ENCODE results near the gene HLA-E. TPM values are rescaled to one million over a fixed set of nuclear protein-coding genes. Genes with fewer than 3 reads are reported as not detected.
"Not testable (repeated sequence)": the region's sequence is repeated elsewhere in the genome, so short reads cannot be mapped to it uniquely, and the experiment has no call there.

Gene HLA-E
- total RNA-seq, 1 donor from 2014 or later: 94.9 TPM

DNA sequence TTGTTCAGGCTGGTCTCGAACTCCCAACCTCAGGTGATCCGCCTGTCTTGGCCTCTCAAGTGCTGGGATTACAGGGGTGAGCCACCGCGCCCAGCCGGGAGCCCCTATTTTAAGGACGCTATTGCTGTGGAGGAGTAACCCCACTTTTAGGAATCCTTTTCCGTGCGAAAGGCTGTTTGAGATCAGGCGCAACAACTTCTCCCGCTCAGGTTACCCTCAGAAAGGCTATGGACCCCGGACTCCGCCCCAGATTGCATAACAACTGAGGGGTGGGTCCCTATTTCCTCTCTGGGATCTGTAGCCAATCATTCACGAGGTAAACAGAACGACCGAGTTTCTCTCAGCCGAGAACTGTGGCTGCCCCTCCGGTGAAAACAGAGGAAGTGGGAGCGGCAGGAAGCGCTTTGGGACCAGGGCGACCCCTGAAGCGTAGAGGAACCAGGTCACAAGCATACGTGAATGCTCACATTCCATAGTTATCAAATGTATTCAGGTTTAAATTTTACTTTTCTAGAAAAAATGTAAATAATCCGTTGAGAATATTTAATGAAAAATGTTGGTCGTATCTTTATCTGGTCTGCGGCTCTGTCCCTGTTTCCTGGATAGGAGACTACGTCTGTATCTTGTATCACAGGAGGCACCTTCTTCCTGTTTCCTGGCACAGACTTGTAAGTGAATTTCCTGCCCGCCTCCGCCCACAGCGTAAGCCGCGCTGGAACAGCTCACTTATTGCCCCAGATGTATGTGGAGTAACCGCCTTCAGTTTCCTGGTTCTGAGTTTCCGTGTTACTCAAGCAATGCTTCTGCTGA lies 26.8 kb downstream of the HLA-E start:
- H3K4me2 ChIP-seq (ENCODE audit: low read length): peak overlapping the region; percentile 84
- TF ChIP-seq, protein P1, sequence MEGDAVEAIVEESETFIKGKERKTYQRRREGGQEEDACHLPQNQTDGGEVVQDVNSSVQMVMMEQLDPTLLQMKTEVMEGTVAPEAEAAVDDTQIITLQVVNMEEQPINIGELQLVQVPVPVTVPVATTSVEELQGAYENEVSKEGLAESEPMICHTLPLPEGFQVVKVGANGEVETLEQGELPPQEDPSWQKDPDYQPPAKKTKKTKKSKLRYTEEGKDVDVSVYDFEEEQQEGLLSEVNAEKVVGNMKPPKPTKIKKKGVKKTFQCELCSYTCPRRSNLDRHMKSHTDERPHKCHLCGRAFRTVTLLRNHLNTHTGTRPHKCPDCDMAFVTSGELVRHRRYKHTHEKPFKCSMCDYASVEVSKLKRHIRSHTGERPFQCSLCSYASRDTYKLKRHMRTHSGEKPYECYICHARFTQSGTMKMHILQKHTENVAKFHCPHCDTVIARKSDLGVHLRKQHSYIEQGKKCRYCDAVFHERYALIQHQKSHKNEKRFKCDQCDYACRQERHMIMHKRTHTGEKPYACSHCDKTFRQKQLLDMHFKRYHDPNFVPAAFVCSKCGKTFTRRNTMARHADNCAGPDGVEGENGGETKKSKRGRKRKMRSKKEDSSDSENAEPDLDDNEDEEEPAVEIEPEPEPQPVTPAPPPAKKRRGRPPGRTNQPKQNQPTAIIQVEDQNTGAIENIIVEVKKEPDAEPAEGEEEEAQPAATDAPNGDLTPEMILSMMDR (IDR thresholded peaks at IDR 0.05; ENCODE audit: insufficient read depth, low read depth, low read length): no peak
- no peak for TF ChIP-seq EZH2 (IDR thresholded peaks at IDR 0.05; ENCODE audit: insufficient read depth, low read length)
- Mint-ChIP-seq H3K36me3 (ENCODE audit: low read depth, unreplicated experiment) (no peaks in the 10 kb centered on the region), H3K4me1 (ENCODE audit: low read depth, unreplicated experiment) (no peaks in the 10 kb centered on the region), H3K4me3 (ENCODE audit: unreplicated experiment) (peak overlapping the region; percentile 84), H3K27ac (ENCODE audit: unreplicated experiment) (peak overlapping the region; percentile 88), H3K27me3 (ENCODE audit: low read depth, unreplicated experiment) (peaks cover 6% of the 10 kb centered on the region), H3K9me3 (ENCODE audit: unreplicated experiment) (peaks cover 7% of the 10 kb centered on the region)
- no peaks in the 10 kb centered on the region for H3K9me3 ChIP-seq (ENCODE audit: insufficient read depth, low read depth, low read length)
- FAIRE-seq: no peak
- H3K9ac ChIP-seq (ENCODE audit: low read length): peak overlapping the region; percentile 73
- peak; percentile 91 for DNase-seq (ENCODE audit: low read depth)
- no peaks in the 10 kb centered on the region for H3K4me1 ChIP-seq (ENCODE audit: insufficient read depth, low read length)
- no peaks in the 10 kb centered on the region for H3K79me2 ChIP-seq (ENCODE audit: insufficient read depth, low read length)
- H3K36me3 ChIP-seq (ENCODE audit: insufficient read depth, low read length): no peaks in the 10 kb centered on the region
- no peaks in the 10 kb centered on the region for H4K20me1 ChIP-seq (ENCODE audit: insufficient read depth, low read length)
- peak overlapping the region; percentile 68 for H3K27ac ChIP-seq (ENCODE audit: low read depth, low read length)
- H2AFZ ChIP-seq (ENCODE audit: low read depth, low read length): peak overlapping the region; percentile 73
- H3K27me3 ChIP-seq (ENCODE audit: insufficient read depth, low read length): no peaks in the 10 kb centered on the region
- H3K4me3 ChIP-seq (ENCODE audit: insufficient read depth, low read depth, low read length): peak overlapping the region; percentile 67

GRCh38 chr6:30516754-30517076 lies 27.4 kb downstream of the HLA-E start:
- not testable (repeated sequence) for H3K79me2 ChIP-seq (ENCODE audit: insufficient read depth, low read length); H3K9me3 Mint-ChIP-seq (ENCODE audit: unreplicated experiment); H3K27me3 ChIP-seq (ENCODE audit: insufficient read depth, low read length); H3K9me3 ChIP-seq (ENCODE audit: insufficient read depth, low read depth, low read length); H3K4me1 ChIP-seq (ENCODE audit: insufficient read depth, low read length); FAIRE-seq; DNase-seq (ENCODE audit: low read depth); H3K27me3 Mint-ChIP-seq (ENCODE audit: low read depth, unreplicated experiment); H3K36me3 ChIP-seq (ENCODE audit: insufficient read depth, low read length); H4K20me1 ChIP-seq (ENCODE audit: insufficient read depth, low read length); H3K36me3 Mint-ChIP-seq (ENCODE audit: low read depth, unreplicated experiment); H3K4me1 Mint-ChIP-seq (ENCODE audit: low read depth, unreplicated experiment)
- peak overlapping the region; percentile 73 for H3K9ac ChIP-seq (ENCODE audit: low read length)
- H3K4me3 Mint-ChIP-seq (ENCODE audit: unreplicated experiment): peak overlapping the region; percentile 84
- peak overlapping the region; percentile 68 for H3K27ac ChIP-seq (ENCODE audit: low read depth, low read length)
- H2AFZ ChIP-seq (ENCODE audit: low read depth, low read length): peak overlapping the region; percentile 73
- H3K4me2 ChIP-seq (ENCODE audit: low read length): peak overlapping the region; percentile 84
- peak overlapping the region; percentile 67 for H3K4me3 ChIP-seq (ENCODE audit: insufficient read depth, low read depth, low read length)
- peak overlapping the region; percentile 88 for H3K27ac Mint-ChIP-seq (ENCODE audit: unreplicated experiment)

DNA sequence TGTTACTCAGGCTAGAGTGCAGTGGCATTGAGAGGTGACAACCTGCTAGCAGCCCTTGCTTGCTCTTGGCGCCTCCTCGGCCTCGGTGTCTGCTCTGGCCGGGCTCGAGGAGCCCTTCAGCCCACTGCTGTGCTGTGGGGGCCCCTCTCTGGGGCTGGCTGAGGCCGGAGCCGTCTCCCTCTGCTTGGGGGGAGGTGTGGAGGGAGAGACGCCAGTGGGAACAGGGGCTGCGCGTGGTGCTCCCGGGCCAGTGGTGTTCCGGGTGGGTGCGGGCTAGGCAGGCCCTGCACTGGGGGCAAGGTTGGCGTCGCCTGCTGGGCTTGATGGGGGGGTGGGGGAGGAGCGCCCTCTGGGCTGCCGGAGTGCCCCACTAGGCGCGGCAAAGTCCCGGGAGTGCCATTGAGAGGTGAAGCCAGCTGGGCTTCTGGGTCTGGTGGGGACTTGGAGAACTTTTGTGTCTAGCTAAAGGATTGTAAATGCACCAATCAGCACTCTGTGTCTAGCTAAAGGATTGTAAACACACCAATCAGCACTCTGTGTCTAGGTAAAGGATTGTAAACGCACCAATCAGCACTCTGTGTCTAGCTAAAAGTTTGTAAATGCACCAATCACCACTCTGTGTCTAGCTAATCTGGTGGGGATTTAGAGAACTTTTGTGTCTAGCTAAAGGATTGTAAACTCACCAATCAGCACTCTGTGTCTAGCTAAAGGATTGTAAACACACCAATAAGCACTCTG lies 28.6 kb downstream of the HLA-E start:
- H3K4me2 ChIP-seq (ENCODE audit: low read length); H3K27ac Mint-ChIP-seq (ENCODE audit: unreplicated experiment); H2AFZ ChIP-seq (ENCODE audit: low read depth, low read length); H3K4me3 ChIP-seq (ENCODE audit: insufficient read depth, low read depth, low read length); H3K27me3 ChIP-seq (ENCODE audit: insufficient read depth, low read length); H3K9ac ChIP-seq (ENCODE audit: low read length); H3K4me3 Mint-ChIP-seq (ENCODE audit: unreplicated experiment); H4K20me1 ChIP-seq (ENCODE audit: insufficient read depth, low read length); H3K27ac ChIP-seq (ENCODE audit: low read depth, low read length); DNase-seq (ENCODE audit: low read depth); H3K9me3 ChIP-seq (ENCODE audit: insufficient read depth, low read depth, low read length); H3K36me3 ChIP-seq (ENCODE audit: insufficient read depth, low read length); H3K9me3 Mint-ChIP-seq (ENCODE audit: unreplicated experiment); H3K79me2 ChIP-seq (ENCODE audit: insufficient read depth, low read length); H3K4me1 ChIP-seq (ENCODE audit: insufficient read depth, low read length); H3K4me1 Mint-ChIP-seq (ENCODE audit: low read depth, unreplicated experiment); FAIRE-seq; H3K36me3 Mint-ChIP-seq (ENCODE audit: low read depth, unreplicated experiment): not testable (repeated sequence)
- peaks cover 14% of the 10 kb centered on the region for H3K27me3 Mint-ChIP-seq (ENCODE audit: low read depth, unreplicated experiment)

- H2AFZ ChIP-seq (ENCODE audit: low read depth, low read length); H3K36me3 Mint-ChIP-seq (ENCODE audit: low read depth, unreplicated experiment); H3K79me2 ChIP-seq (ENCODE audit: insufficient read depth, low read length); H3K4me1 Mint-ChIP-seq (ENCODE audit: low read depth, unreplicated experiment); H3K9me3 ChIP-seq (ENCODE audit: insufficient read depth, low read depth, low read length); H3K4me3 ChIP-seq (ENCODE audit: insufficient read depth, low read depth, low read length); H3K4me3 Mint-ChIP-seq (ENCODE audit: unreplicated experiment); DNase-seq (ENCODE audit: low read depth); H3K9ac ChIP-seq (ENCODE audit: low read length); FAIRE-seq; H3K27ac ChIP-seq (ENCODE audit: low read depth, low read length); H3K36me3 ChIP-seq (ENCODE audit: insufficient read depth, low read length); H3K27me3 ChIP-seq (ENCODE audit: insufficient read depth, low read length); H3K4me1 ChIP-seq (ENCODE audit: insufficient read depth, low read length); H3K9me3 Mint-ChIP-seq (ENCODE audit: unreplicated experiment); H4K20me1 ChIP-seq (ENCODE audit: insufficient read depth, low read length); H3K4me2 ChIP-seq (ENCODE audit: low read length); H3K27ac Mint-ChIP-seq (ENCODE audit: unreplicated experiment): not testable (repeated sequence)
- peaks cover 21% of the 10 kb centered on the region for H3K27me3 Mint-ChIP-seq (ENCODE audit: low read depth, unreplicated experiment)
Observed at GRCh38 chr6:30518505-30519145, 29.3 kb downstream of the HLA-E start.

Measured in astrocyte (in vitro differentiated cells and primary cell).